Esophagus muscularis mucosa (tissue), 4 donors: ENCODE measurements around the gene INSIG1. TPM values are rescaled to one million over a fixed set of nuclear protein-coding genes. Genes with fewer than 3 reads are reported as not detected.

Experiments
- DNase-seq: peaks from one replicate; pipeline ENCODE4 v3.0.0-alpha.2; 2017; ENCODE audit errors: extremely low spot score
- H3K27ac ChIP-seq, 4 donors: fragments of 200-600 bp; sonication (generic); replicated peaks in 1 of 4; 1 replicate in 3 of 4; 2 replicates in 1 of 4; pipeline ENCODE4 v1.5.1; 2016 to 2019; ENCODE audit warnings: mild to moderate bottlenecking in 1 of 4
- H3K27me3 ChIP-seq, 4 donors: fragments of 200-600 bp; sonication (generic); one replicate each; pipeline versions ENCODE4 v1.5.1 to v1.6.0; 2016 to 2019
- H3K36me3 ChIP-seq, 4 donors: fragments of 200-600 bp; sonication (generic); one replicate each; pipeline ENCODE4 v1.5.1; 2016 to 2019
- H3K4me1 ChIP-seq, 4 donors: fragments of 200-600 bp; sonication (generic); one replicate each; pipeline ENCODE4 v1.5.1; 2016 to 2019
- H3K4me3 ChIP-seq, 4 donors: fragments of 200-600 bp; sonication (generic); 1 replicate in 2 of 4; 2 replicates in 2 of 4; pipeline ENCODE4 v1.5.1; 2016 to 2019; ENCODE audit warnings: mild to moderate bottlenecking in 4 of 4, moderate library complexity in 1 of 4
- H3K9me3 ChIP-seq, 4 donors: fragments of 200-600 bp; sonication (generic); 1 replicate in 3 of 4; 2 replicates in 1 of 4; pipeline ENCODE4 v1.5.1; 2016 to 2019
- EP300 ChIP-seq: sonication (generic); formaldehyde crosslinking; IDR thresholded peaks from one replicate; pipeline ENCODE4 v1.6.1; 2017; ENCODE audit warnings: antibody characterized with exemption
- POLR2A ChIP-seq: fragments of 450-650 bp; IDR thresholded peaks from one replicate; pipeline ENCODE4 v1.6.1; 2017; ENCODE audit warnings: antibody characterized with exemption, moderate library complexity, mild to moderate bottlenecking, low read depth
- POLR2AphosphoS5 ChIP-seq, 2 donors: sonication (generic); formaldehyde crosslinking; IDR thresholded peaks; one replicate each; pipeline ENCODE4 v1.6.1; 2017; ENCODE audit warnings: antibody characterized with exemption in 2 of 2
- WGBS: methylation state at CpG from one replicate; pipeline ENCODE4 v1.1.5; 2018; 5-methylcytosine and 5-hydroxymethylcytosine counted together
- intact Hi-C: fragments of 100-400 bp; cut with DNase I; formaldehyde crosslinking; loops from one replicate; pipeline ENCODE4 v1.15.1; 2023
- total RNA-seq, 4 donors: library from RNA; depleted of rRNA; stranded (reverse); fragments of >200 nt; gene quantifications; one replicate each; pipeline versions ENCODE4 v1.1.0 to v1.2.1, GENCODE V29; 2016
- TF ChIP-seq, protein P1 (sequence below), 3 experiments: fragments of 200-600 bp in 2 of 3; fragments of 450-650 bp in 1 of 3; sonication (generic) in 2 of 3; IDR thresholded peaks; one replicate each; pipeline ENCODE4 v1.5.1; 2017 to 2019; ENCODE audit warnings: antibody characterized with exemption in 3 of 3, mild to moderate bottlenecking in 2 of 3, moderate library complexity in 1 of 3

Gene INSIG1
- total RNA-seq, 4 donors from 2014 or later = 25.3 to 63.5 (median 37.7) TPM

DNA sequence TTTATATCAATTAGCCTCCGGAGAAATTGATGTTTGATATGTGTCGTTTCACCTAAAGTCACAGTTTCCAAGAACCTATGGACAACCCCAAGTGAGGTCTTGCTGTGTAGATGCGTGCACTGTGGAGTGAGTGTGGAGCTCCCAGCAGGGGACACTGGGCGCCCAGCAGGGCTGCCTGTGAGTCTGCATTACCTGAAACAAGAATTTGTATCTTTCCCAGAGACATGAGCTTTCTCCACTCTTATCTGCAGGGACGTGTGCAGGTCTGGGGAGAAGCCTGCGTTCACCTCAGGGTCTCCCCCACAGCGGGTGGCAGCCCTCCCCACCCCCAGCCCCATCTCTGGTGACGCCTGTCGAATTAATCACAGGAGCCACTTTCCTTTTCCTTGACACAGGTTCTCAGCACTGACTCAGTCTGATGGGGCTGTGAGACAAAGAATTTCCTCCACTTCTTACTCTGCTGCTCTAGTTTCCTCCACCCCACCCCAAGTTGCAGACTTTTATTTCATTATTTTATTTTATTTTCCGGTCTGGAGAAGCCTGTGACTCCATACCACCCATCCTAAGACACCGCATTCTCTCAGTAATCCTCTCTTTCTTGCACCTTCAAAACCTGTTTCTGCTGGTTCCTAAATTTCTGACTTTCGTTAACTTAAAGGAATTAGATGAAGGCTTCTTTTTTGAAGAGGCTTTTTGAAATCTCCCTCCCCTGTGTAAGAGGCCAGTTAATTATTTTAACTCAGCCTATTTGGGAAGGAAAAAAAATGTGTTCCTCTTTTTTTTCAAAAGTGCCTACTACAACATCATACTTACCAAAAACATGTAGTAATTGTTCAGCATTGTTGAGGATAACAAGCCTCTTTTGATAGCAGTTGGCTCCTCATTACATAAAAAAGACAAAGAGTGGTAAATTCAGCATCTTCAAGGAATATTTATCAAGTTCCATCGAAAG is 17.0 kb upstream of the INSIG1 start:
- no peak for DNase-seq

DNA sequence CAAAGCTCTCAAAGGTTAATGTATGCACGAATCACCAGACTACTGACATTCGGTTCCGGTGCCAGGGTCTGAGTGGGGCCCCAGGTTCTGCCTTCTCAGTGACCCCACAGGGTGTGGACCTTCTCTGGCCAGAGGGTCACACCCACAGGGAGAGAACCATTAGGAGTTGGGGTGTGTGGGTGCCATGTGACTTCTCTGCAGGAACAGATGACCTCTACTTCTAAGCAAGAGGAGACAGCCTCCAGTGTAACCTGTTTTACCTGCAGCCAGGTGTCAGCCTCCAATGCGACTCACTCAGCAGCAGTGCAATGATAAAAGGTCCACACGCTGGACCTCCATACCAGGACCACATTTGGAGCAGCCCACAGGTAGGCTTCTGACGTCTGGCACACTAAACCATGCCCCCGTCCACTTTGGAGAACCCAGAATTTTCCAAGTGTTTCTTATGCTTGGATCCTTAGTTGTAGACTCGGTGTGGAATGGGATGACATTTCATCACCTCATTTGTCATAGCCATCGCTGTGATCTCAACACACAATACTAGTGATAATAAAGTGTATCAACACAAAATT is 16.2 kb upstream of the INSIG1 start:
- WGBS = 73% methylated on average over 9 of the region's 9 CpGs
- intact Hi-C loops = no loop called here
- DNase-seq = no peak

More for the DNA sequence above, 17.0 kb upstream of the INSIG1 start:
- Histone ChIP-seq H3K4me3 (no peak overlapping the region), H3K27me3 (peaks cover 0 to 56% (median 0%) of the 10 kb centered on the region in 4 donors), H3K9me3 (no peaks in the 10 kb centered on the region), H3K4me1 (peaks cover 0 to 5% (median under 1%) of the 10 kb centered on the region in 4 donors), H3K36me3 (no peaks in the 10 kb centered on the region), H3K27ac (no peak overlapping the region)
- WGBS = 63% methylated on average over 13 of the region's 13 CpGs
- TF ChIP-seq POLR2A (no peak), POLR2AphosphoS5 (IDR thresholded peaks at IDR 0.05) (no peak), EP300 (no peak)
- TF ChIP-seq, protein P1, sequence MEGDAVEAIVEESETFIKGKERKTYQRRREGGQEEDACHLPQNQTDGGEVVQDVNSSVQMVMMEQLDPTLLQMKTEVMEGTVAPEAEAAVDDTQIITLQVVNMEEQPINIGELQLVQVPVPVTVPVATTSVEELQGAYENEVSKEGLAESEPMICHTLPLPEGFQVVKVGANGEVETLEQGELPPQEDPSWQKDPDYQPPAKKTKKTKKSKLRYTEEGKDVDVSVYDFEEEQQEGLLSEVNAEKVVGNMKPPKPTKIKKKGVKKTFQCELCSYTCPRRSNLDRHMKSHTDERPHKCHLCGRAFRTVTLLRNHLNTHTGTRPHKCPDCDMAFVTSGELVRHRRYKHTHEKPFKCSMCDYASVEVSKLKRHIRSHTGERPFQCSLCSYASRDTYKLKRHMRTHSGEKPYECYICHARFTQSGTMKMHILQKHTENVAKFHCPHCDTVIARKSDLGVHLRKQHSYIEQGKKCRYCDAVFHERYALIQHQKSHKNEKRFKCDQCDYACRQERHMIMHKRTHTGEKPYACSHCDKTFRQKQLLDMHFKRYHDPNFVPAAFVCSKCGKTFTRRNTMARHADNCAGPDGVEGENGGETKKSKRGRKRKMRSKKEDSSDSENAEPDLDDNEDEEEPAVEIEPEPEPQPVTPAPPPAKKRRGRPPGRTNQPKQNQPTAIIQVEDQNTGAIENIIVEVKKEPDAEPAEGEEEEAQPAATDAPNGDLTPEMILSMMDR (IDR thresholded peaks at IDR 0.05) = no peak
- intact Hi-C loops = no loop called here

DNA sequence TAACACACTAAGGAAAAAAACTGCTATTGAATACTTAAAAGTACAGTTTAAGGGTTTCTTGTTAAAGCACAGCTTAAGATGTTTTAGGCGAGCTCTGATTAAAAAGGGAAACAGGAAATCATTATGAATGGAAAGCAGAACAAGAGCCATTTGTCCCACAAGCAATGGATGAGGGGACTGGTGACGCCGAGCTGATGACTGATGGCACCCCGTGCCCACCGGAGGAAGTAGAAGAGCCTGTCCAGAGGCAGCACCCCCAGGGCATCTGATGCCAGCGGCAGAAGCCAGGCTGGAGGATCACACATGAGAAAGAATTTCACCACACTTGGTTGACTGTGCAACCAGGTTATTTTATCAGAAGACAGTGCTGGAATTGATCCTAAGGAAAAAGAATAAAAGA is 15.0 kb upstream of the INSIG1 start:
- TF ChIP-seq EP300 (no peak), POLR2AphosphoS5 (IDR thresholded peaks at IDR 0.05) (no peak), POLR2A (no peak)
- TF ChIP-seq, protein P1 (IDR thresholded peaks at IDR 0.05) = no peak
- no peaks in the 10 kb centered on the region for H3K9me3 ChIP-seq
- no peak for DNase-seq
- no peak overlapping the region for H3K4me3 ChIP-seq
- 56% methylated on average over 6 of the region's 6 CpGs for WGBS
- intact Hi-C loops = no loop called here
- H3K4me1 ChIP-seq = peaks cover 0 to 5% (median 0%) of the 10 kb centered on the region in 4 donors
- H3K27me3 ChIP-seq = peaks cover 0 to 51% (median 0%) of the 10 kb centered on the region in 4 donors
- no peak overlapping the region for H3K27ac ChIP-seq
- H3K36me3 ChIP-seq = no peaks in the 10 kb centered on the region

More for the DNA sequence above, 16.2 kb upstream of the INSIG1 start:
- TF ChIP-seq POLR2A (no peak), POLR2AphosphoS5 (IDR thresholded peaks at IDR 0.05) (no peak), EP300 (no peak)
- TF ChIP-seq, protein P1 (IDR thresholded peaks at IDR 0.05) = no peak
- no peak overlapping the region for H3K4me3 ChIP-seq
- peaks cover 0 to 54% (median 0%) of the 10 kb centered on the region in 4 donors for H3K27me3 ChIP-seq
- no peaks in the 10 kb centered on the region for H3K36me3 ChIP-seq
- H3K4me1 ChIP-seq = peaks cover 0 to 5% (median 0%) of the 10 kb centered on the region in 4 donors
- H3K27ac ChIP-seq = no peak overlapping the region
- no peaks in the 10 kb centered on the region for H3K9me3 ChIP-seq

DNA sequence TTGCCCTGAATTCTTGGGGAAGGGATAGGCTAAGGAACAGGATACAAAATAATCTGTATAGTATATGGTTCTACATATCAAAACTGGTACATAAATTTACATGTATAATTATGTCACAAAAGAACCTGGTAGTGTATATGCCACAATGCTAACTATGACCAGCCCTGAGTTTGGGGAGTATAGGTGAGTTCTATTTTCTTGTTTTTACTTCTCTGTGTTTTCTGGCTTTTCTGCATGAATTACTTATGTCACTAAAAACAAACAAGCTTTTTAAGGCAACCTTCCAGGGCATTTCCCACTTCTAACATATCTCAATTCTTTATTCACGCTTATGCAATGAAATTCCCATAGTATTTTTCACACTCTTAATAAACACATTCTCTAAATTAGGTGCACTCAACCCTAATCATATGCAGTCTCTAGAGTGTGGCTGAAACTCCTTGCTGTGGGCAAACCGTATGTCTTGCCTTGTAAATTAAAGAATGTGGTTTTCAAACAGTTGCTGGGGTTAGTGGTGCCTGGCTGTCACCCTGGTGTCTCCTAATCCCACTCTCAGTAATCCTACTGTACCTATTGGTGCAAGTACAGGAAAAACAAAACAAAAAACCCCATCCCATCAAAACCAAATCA is 14.0 kb upstream of the INSIG1 start:
- Histone ChIP-seq H3K27ac (no peak overlapping the region), H3K27me3 (peaks cover 0 to 56% (median 0%) of the 10 kb centered on the region in 4 donors), H3K4me1 (peaks cover 0 to 5% (median 0%) of the 10 kb centered on the region in 4 donors), H3K9me3 (no peaks in the 10 kb centered on the region), H3K4me3 (no peak overlapping the region), H3K36me3 (no peaks in the 10 kb centered on the region)
- DNase-seq = no peak
- TF ChIP-seq POLR2AphosphoS5 (IDR thresholded peaks at IDR 0.05) (no peak), POLR2A (no peak), EP300 (no peak)
- TF ChIP-seq, protein P1 (IDR thresholded peaks at IDR 0.05) = no peak
- WGBS = 38% methylated on average over 2 of the region's 2 CpGs
- intact Hi-C loops = no loop called here
